GM13976 (cell line): ENCODE measurements around the gene JMJD7.

Source experiments
- DNase-seq: peaks from one replicate; pipeline ENCODE4 v3.0.0; 2012; ENCODE audit warnings: low spot score
- in situ Hi-C: fragments of 300-500 bp; cut with MboI; formaldehyde crosslinking; loops from one replicate; pipeline ENCODE4 v1.12.0; 2022; ENCODE audit warnings: low sequenced_read_pairs, mixed read lengths, inconsistent platforms; ENCODE audit not compliant: unreplicated experiment
- TF ChIP-seq, protein P1 (sequence below): IDR thresholded peaks from 2 replicates; pipeline ENCODE4 v1.5.1; 2012; ENCODE audit warnings: borderline replicate concordance, mild to moderate bottlenecking; ENCODE audit not compliant: insufficient read depth; ENCODE audit errors: extremely low read depth, missing control alignments, control extremely low read depth

The JMJD7 gene

DNA sequence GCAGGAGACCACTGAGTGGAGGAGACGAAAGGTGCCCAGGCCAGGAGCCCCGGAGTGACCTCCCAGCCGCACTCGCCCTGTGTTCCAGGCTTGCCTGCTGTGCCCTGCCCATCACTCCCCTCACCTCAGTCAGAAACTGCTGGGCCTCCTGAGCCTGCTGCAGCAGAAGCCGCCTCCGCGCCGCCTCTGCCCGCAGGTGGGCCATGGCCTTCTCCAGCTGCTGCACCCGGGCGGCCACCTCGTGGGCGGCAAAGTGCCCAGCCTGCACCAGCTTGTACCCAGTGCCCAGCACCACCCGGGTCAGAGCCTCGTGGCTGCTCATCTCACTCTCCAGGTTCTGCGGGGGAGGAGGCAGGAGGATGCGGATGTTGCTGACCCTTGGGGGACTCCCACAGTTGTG is 28.4 kb downstream of the JMJD7 start:
- no peak for DNase-seq
- TF ChIP-seq, protein P1, sequence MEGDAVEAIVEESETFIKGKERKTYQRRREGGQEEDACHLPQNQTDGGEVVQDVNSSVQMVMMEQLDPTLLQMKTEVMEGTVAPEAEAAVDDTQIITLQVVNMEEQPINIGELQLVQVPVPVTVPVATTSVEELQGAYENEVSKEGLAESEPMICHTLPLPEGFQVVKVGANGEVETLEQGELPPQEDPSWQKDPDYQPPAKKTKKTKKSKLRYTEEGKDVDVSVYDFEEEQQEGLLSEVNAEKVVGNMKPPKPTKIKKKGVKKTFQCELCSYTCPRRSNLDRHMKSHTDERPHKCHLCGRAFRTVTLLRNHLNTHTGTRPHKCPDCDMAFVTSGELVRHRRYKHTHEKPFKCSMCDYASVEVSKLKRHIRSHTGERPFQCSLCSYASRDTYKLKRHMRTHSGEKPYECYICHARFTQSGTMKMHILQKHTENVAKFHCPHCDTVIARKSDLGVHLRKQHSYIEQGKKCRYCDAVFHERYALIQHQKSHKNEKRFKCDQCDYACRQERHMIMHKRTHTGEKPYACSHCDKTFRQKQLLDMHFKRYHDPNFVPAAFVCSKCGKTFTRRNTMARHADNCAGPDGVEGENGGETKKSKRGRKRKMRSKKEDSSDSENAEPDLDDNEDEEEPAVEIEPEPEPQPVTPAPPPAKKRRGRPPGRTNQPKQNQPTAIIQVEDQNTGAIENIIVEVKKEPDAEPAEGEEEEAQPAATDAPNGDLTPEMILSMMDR = no peak
- in situ Hi-C loops = no loop called here

DNA sequence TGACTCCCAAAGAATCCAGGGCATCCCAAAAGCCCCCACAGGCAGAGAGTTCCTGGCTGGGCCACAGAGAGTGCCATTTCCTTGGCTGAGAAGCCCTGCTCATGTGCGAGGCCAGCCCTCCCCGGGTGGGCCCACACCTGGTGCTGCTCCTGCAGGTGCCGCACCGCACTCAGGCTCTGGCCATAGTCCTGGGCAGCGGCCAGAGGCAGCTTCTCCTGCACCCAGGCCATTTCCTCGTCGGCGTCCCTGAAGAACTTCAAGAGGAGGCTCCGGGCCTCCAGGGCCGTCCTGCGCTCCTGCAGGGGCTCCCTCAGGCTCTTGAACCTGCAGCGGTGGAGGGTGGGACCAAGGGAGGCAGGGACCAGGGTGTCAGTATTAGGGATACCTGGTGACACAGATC is 28.8 kb downstream of the JMJD7 start:
- in situ Hi-C loops = no loop called here
- no peak for DNase-seq
- TF ChIP-seq, protein P1 = no peak

DNA sequence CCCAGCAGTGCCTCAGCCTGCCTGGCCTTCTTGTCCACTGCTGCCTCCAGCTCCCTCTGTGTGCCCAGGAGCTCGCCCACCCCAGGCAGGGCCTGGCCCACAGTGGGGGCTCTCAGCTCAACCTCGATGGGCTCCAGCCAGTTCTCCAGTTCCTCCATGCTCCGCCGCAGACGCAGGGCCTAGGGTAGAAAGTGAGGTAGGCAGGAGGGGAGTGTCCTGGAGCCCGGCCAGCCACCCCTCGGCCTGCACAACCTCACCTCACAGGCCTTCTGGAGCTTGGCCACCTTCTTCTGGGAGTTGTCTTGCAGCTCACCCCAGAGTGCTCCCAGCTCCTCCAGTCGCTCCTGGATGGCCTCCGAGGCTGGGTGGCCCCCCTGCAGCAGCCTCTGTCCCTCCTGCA is 29.4 kb downstream of the JMJD7 start:
- no peak for DNase-seq
- TF ChIP-seq, protein P1 = no peak
- in situ Hi-C loops = no loop called here

DNA sequence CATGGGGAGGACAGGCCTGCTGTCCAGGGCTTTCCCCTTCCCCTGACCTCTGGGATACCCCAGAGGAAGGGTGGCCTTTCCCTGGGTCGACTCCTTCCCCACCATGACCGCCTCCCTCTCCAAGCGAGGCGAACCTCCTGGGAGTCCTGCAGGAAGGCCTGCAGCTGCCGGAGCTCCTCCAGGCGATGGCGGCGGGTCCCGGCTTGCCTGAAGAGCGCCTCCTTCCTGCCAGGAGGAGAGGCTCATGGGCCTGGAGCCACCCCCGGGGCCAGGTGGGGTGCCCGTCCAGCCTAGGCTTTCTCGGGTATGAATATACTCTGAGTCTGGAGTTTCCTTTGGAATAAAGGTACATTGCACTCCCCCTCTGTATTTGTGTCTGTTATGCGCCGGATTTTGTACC is 30.9 kb downstream of the JMJD7 start:
- DNase-seq = no peak
- in situ Hi-C loops = no loop called here
- TF ChIP-seq, protein P1 = no peak

DNA sequence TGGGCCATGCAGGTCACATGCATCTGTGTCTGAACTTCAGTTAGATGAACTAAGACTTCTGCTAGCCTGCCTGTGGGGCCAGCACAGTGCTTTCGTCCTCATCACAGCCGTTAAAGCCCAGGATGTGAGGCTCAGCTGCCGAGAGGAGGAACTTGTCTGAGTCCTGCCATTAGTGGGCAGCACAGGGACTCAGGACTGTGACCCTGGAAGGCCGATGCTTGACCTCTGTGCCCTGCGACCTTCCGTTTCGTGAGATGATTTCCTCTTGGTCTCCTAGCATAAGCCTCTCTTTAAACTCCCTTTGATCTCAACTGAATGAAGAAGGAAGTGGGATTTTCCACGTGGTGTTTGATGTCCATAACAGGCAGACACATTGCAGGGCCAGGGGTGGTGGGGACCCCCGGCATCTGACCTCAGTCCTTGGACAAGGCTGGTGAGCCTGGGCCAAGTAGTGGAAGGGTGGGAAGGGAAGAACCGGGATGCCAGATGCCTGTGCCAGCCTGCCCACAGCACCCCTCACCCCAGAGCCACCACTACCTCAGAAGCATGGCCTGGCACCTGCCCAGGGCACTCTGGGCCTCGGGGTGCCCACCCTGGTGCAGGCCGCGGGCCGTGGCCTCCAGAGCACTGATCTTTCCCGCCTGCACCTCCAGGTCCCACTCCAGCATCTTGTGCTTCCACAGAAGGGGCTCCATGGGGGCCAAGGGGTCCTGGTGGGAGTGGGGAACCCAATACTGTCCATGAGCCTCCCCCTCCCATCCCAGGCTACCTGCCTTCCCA is 32.3 kb downstream of the JMJD7 start:
- DNase-seq = no peak
- TF ChIP-seq, protein P1 = peak; percentile 26
- in situ Hi-C loops = no loop called here

DNA sequence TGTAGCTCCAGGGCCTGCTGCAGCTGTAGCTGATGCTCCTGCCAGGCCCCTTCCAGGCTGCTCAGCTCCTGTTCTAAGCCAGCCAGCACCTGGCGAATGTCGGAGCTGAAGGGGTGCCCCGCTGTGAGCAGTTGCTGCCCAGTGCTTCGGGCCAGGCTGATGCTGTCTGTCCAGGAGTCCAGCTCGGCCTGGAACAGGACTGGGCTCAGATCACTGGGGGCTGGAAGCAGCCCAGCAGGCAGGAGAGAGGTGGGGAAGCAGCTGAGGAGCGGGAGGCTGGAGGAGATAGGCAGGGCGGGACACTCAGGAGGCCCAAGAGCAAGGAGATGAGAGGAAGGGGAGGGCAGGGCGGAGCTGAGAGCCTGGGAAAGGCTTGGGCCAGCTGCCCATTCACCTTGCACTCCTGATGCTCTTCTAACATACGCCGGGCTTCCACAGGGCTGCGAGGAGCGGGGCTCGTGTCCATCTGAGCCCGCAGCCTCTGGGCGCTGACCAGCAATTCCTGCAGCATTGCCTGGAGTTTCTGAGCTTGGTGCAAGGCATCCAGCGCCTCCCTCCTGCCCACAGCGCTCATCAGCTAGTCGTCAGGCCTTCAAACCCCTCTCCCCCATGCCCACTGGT is 34.0 kb downstream of the JMJD7 start:
- DNase-seq = no peak
- in situ Hi-C loops = no loop called here
- TF ChIP-seq, protein P1 = no peak
